NCI-H2107 treated with DMSO at 0.1 percent for 48 hours (cell line): Measurements from ENCODE around the gene PHLDA3.
A peak's percentile ranks its signal among the peaks of the same experiment; 100 is the strongest.

Experiments
- DNase-seq: peaks from one replicate; lab custom pipeline; 2025; ENCODE audit not compliant: unreplicated experiment; lab: John Stamatoyannopoulos, UW

PHLDA3 gene

DNA sequence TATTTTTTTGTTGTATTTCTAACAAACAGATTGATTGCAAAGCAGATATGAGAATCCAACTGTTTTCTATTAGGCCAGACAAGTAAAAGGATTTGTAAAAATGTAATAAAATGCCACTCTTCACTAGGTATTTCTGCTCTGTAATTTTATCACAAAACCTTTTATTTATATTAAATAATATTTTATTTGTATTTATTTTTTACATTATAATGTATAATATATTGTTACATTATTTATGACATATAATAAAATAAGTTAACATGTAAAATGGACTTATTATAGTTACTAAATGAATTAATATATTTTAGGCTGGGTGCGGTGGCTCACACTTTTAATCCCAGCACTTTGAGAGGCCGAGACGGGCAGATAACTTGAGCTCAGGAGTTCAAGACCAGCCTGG, 34.7 kb downstream of the PHLDA3 start:
- DNase-seq: no peak

DNA sequence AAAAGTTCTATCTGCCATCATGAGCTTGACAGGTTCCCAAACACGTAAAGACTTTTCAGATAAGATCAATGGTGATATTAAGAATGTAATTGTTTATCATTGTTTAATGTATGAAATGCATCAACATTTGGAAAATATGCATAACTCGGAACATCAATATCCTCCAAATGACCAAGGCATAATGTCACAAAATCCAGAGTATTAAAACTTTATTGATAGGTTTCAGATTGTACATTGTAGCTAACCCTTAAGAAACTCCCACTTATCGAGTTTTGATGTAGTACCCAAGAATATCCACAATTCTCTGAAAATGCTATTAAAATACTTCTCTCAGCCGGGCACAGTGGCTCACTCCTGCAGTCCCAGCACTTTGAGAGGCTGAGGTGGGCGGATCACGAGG, 35.4 kb downstream of the PHLDA3 start:
- DNase-seq: no peak

DNA sequence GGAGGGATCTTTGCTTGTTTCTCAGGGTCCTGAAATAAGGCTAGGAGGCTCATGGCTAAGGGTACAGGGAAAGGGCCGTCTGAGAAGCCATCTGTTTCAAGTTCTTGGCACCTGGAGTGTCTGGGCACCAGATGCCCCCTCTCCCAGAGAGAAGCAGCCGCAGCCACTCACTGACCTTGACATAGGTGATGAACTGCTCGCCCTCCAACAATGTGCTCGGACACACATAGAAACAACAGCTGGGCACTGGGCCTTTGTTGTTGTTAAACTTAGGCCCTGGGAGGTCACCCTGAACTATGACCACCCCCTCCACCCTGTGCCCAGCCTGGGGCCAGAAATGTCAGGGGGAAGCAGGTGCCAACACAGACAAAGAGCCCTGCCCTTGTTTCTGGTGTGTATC, 38.2 kb downstream of the PHLDA3 start:
- no peak for DNase-seq

DNA sequence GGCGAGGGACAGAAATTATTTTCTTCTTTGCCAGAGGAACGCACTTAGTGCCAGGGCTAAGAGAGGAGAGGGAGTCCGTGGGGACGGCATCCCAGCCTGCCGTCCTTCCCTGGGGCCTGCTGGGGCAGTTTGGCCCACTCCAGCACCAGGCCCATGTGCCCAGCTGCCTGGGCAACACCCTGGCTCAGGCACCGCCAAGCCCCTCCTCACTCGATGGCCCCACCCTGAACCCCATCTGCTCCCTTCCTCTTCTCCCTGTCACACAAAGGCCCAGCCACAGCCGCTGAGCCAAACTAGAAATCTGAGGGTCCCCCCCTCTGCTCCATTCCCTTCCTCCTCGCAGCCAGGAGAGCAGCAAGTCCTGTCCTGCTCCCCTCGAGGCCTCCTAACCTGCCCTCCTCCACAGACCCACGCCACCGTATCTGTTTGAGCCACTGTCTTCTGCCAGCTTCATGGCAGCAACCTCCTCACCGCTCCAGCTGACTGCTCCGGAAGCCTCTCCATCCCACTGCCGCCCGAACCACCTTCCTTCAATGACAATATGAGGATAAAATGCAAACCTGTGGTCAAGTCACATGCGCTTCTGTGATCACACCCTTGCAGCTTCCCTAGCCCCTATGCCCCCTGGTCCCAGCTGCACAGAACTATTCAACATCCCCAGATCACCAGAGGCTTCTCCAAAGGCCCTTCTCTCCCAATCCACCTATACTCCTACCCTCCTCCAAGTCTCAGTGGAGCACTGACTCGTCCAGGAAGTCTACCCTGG, 39.1 kb downstream of the PHLDA3 start:
- DNase-seq: no peak

DNA sequence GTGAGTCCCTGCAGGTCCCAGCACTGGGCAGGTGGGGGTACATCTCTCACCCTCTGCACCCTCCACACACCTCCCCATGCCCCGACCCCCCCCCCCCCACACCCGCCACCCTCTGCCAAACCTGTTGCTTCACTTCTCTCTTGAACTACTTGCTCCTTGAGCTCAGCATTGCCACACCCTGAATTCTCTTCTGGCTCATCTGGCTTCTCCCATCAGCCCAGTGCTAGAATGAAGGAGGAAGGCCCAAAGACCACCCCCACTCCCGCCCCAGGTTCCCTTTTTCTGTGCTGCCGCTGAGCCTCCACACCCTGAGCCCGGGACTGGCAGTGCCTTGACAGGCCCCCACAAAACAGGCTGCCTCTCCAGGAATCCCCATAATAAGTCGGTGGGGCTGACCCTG, 41.0 kb downstream of the PHLDA3 start:
- DNase-seq: no peak

DNA sequence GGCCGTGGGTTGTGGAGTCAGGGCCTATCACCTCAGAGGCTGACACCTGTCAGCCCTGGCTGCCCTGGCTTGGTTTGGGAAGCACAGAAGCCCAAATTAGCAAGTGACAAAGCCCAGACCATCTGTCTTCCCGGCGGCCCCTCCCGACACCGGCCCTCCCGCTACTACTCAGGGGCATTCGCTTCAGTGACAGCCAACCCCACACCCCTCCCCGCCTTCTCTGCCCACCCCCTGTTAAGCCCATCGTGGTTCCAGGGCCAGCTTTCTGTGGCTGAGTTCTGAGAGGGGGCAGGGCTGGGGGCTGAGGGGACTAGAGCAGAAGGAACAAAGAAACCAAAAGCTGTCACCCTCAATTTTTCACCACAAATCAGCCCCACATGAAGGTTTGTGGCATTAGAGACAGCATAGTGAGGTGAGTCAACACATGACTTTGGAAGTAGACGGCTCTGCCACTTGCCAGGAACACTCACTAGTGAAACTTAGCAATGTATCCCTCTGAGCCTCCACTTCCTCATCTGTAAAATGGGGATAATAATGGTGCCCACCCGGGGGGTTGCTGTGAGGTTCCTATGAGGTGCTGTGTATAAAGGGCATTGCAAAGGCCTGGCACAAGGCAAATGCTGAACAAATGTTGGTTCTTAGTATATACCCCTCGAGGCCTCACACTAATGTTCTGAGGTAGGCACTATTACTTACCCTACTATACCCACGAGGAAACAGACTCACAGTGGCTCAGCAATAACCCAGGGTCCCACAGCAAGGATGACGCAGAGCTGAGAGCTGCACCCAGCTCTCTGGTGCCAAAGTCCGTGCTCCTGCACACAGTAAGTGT, 42.3 kb downstream of the PHLDA3 start:
- DNase-seq: peak; percentile 15

DNA sequence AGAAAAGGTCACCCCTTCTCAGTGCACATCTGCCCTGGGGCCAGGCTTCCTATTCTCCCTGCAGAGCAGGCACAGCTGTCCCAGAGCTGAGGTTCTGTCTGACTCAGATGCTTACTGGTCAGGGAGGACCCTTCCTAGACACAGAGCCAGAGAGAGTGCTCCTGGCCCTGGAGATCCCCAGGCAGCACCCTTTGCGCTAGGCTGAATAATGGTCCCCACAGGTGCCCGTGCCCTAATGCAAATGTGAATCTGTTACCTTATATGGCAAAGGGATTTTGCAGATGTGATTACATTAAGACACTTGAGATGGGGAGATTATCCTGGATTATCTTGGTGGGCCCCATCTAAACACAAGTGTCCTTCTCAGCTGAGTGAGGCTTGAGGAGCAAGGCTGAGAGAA, 44.8 kb downstream of the PHLDA3 start:
- DNase-seq: no peak

DNA sequence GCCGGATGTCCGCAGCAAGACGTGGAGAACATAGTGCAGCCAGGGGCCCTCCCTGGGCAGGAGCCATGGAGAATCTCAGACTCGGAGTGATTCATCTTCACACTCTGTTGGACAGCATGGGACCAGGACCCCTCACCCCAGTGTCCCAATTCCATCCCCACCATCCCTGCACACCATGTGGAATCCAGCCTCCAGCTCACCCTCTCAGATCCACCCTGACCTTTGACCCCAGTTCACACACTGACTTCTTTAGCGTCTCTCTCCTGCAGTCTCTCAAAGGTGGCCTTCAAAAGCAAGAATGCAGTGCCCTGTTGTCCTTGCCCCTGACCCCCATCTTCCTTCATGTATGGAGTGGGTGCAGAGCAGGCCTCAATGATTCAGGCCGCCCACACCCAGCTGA, 45.3 kb downstream of the PHLDA3 start:
- DNase-seq: no peak

DNA sequence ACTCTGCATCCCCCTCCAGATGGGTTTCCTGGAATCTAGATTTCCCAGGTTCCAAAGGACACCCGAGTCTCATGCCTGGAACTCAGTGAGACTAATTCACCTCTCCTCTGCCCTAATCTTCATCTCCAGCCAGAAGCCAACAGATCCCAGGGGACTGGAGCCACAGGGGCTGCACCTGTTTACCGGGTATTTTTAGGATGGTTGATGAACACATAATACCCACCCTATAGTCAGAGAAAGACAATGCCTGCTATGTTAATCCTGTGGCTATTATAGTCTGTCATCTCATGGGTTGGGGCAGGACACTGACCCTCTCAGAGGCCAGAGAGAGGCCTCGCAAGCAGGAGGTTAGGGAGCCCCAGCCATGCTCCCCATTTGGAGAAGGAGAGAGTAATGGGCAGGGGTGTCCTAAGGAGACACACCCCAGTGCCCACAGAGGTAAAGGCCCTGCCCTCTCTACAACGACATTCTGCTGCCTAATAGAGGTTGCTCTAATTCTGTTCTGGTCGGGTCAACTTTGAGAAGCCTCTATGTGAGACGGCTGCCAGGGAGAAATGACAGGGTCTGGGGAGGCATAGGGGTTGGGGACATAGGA, 46.5 kb downstream of the PHLDA3 start:
- peak; percentile 41 for DNase-seq

DNA sequence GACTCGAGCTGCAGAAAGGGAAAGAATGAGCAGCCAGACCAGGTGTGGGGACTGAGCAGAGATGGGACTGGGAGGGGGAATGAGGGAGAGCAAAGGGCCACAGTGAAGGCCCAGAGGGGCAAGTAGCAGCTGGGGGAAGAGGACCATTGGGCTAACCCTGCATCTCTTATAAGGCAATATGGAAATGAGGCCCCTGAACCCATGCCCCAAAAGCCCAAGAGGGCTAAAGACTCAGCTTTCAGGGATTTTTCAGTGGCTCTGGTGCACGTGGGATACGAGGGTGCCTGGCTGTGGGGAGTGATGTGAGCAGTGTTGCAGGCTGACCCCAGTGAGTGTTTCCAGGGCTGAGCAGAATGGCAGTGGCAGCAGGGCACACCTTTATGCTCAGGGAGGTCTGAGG, 47.0 kb downstream of the PHLDA3 start:
- peak; percentile 40 for DNase-seq

DNA sequence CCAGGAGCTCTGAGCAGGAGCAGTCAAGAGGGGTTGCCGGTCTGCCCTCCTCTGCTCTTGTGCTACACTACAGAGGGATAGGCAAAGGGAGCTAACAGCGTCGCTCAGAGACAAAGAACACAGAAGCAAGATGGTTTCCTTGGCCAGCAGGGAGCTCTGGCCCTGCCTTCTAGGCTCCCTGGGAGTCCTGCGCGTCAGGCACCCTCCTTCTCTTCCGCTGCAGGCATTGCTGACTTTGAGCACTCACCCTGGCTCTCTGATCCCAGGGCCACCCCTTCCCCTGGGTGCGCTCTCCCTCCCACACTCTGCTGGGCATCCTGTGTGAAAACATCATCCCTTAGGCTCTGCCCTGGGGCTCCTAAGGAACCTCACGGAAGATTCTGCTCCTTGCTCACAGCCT, 47.9 kb downstream of the PHLDA3 start:
- no peak for DNase-seq

DNA sequence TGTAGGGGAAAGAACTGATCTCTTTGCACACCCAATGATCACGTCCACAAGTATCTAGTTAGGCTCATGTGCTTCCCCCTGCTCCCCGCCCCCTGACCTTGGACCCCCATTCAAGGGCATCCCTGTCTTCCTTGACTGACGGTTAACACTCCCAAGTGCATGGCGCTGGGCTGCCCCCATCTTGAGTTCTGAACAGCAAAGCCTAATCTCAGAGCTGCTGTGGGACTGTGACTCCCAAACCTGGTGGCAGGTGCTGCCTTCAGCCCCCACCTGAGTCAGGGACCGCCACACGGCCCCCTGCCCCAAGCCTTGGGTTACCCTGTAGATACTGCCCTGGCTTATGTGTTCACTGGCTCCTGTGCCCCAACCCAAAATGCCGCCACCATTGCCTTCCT, 48.4 kb downstream of the PHLDA3 start:
- DNase-seq: no peak

DNA sequence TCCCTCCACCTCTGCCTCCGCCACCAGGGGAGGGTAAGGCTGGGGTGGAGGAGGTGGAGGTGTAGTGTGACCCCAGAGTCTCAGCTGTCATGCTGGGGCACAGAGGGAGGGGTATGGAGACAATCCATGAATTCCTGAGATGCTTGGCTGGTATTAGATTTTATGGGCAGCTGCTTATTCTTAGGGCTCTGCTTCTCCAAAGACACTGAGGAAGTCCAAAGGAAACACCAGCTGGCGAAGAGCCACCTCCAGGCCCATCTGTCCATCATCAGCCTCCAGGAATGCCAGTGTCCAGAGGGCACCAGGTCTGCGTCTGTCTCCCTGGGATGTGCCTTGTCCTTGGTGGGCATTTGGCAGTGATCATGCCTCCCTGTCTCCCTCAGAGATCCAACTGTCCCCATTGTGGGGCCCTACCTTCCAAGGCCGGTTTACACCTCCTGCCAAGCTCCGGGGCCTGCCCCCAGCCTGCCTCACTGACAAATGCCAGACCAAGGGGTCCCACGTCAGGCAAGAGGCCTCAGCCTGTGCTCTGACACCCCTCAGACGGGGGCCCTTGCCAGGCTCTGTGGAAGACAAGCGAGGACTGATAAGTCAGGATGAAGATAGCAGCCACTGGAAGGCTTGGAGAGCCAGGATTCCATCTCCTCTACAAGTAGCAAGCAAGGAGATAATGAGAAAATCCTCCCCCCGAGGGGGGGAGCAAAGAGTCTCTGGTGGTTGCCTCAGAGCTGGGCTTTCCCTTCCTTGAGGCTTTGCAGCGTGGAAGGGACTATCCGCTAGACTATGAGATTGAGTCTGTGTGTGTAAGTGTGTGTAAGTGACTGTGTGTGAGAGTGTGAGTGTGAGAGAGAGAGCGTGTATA, 49.0 kb downstream of the PHLDA3 start:
- DNase-seq: no peak

DNA sequence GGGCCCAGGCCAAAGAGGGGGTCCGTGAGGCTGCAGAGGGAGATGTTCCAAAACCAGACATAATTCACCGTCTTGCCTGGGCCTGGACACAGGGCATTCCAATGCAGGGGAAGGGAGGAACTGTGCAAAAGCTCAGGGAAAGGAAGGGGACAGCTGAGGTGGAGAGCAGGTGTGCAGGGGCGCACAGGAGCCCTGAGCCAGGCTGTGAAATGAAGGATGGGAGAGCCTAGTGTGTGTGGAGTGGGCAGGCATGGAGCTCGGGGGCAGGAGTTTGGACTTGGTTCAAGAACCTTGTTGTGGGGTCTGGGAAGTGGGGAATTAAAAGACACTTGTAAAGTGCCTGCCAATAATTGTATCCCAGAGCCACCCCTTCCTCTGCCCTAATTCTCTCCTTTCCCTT, 49.7 kb downstream of the PHLDA3 start:
- no peak for DNase-seq

DNA sequence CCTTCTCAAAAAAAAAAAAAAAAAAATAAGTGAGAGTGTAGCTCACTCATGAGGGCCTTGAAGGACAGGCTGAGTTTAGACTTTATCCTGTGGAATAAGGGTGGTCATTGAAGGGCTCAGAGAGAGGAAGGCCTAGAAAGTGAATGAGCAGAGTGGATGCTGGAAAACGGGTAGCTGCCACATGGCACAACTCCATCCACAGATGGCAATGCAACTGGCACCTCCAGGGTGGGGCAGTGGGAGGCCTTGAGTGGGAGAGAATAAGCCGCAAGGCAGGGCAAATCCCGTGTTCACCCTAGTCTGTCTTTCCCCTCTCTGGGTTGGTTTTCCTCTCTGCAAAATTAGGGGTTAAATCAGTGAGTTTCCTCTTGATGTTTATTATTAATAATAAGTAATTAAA, 50.5 kb downstream of the PHLDA3 start:
- DNase-seq: no peak
